ENCODE measurements around the gene MEGF6. TPM values are rescaled to one million over a fixed set of nuclear protein-coding genes. Genes with fewer than 3 reads are reported as not detected.
"Not testable (repeated sequence)": the region's sequence is repeated elsewhere in the genome, so short reads cannot be mapped to it uniquely, and the experiment has no call there.

MEGF6 gene
- total RNA-seq, 4 donors from 2014 or later = 4.1 to 27.1 (median 11.4) TPM

- TF ChIP-seq POLR2A (IDR thresholded peaks at IDR 0.05) = no peak
- in situ Hi-C loops (cut with MboI; ENCODE audit: low pct_ligation_motif_present in 1 of 4, low pct_unique_long_range_greater_than_20kb in 1 of 4, low sequenced_read_pairs in 3 of 4) (no loop called here), intact Hi-C loops (cut with DNase I; ENCODE audit: low total_unique reads) (no loop called here)
- Histone ChIP-seq H3K36me3 (no peaks in the 10 kb centered on the region), H3K27ac (no peak overlapping the region), H3K4me3 (no peak overlapping the region), H3K9me3 (no peaks in the 10 kb centered on the region), H3K27me3 (no peaks in the 10 kb centered on the region), H3K4me1 (no peaks in the 10 kb centered on the region)
- no peak for DNase-seq
- WGBS, 2 donors (ENCODE audit: low coverage in 1 of 2) = 87% methylated on average over 4 of the region's 5 CpGs; no CpG with 5 or more reads in 1 of the 2 donors
Measured at GRCh38 chr1:3588395-3588794, 22.9 kb downstream of the MEGF6 start.

DNA sequence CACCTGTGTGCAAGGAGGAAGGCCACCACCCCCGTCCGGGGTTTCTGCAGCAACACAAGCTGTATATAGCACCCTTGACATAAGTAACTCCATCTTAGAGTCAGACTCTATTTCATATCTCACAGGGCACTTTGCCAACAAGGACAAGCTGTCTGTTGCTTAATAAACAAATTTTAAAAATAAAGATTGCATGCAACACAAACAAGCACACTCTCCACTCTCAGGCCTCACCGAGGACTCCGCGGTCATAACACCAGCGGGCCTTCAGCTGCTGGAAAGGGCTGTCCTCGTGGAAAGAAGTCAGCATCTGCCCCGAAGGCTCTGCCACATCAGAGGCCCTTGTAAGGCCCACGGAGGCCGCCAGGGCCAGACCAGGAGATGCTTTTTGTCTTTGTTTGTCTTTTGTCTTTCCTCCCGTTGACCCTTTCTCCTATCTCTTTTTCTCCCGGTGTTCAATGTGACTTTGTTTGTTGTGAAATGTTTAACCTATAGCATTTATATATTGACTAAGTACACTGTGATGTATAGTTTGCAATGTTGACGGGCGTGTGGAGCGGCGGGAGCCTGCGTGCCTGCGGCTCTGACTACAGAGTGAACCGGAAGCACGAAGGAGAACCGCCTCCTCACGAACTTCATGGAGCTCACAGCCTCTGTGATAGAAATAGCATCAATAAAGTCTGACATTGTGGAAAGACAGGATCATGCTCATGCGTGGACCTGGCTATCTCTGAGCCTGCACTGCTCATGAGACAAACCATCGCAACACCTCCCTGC is 24.1 kb downstream of the MEGF6 start:
- Histone ChIP-seq H3K27me3 (no peaks in the 10 kb centered on the region), H3K36me3 (no peaks in the 10 kb centered on the region), H3K4me1 (no peaks in the 10 kb centered on the region), H3K9me3 (no peaks in the 10 kb centered on the region), H3K27ac (no peak overlapping the region), H3K4me3 (no peak overlapping the region)
- in situ Hi-C loops (cut with MboI; ENCODE audit: low pct_ligation_motif_present in 1 of 4, low pct_unique_long_range_greater_than_20kb in 1 of 4, low sequenced_read_pairs in 3 of 4) (no loop called here), intact Hi-C loops (cut with DNase I; ENCODE audit: low total_unique reads) (no loop called here)
- DNase-seq = no peak
- WGBS, 2 donors (ENCODE audit: low coverage in 1 of 2) = 50 to 66% methylated on average over 9 to 24 of the region's 24 CpGs
- TF ChIP-seq POLR2A (IDR thresholded peaks at IDR 0.05) (no peak), EP300 (IDR thresholded peaks at IDR 0.05; ENCODE audit: low read depth) (no peak), POLR2AphosphoS5 (IDR thresholded peaks at IDR 0.05) (no peak)
- TF ChIP-seq, protein P1, sequence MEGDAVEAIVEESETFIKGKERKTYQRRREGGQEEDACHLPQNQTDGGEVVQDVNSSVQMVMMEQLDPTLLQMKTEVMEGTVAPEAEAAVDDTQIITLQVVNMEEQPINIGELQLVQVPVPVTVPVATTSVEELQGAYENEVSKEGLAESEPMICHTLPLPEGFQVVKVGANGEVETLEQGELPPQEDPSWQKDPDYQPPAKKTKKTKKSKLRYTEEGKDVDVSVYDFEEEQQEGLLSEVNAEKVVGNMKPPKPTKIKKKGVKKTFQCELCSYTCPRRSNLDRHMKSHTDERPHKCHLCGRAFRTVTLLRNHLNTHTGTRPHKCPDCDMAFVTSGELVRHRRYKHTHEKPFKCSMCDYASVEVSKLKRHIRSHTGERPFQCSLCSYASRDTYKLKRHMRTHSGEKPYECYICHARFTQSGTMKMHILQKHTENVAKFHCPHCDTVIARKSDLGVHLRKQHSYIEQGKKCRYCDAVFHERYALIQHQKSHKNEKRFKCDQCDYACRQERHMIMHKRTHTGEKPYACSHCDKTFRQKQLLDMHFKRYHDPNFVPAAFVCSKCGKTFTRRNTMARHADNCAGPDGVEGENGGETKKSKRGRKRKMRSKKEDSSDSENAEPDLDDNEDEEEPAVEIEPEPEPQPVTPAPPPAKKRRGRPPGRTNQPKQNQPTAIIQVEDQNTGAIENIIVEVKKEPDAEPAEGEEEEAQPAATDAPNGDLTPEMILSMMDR (IDR thresholded peaks at IDR 0.05) = no peak

DNA sequence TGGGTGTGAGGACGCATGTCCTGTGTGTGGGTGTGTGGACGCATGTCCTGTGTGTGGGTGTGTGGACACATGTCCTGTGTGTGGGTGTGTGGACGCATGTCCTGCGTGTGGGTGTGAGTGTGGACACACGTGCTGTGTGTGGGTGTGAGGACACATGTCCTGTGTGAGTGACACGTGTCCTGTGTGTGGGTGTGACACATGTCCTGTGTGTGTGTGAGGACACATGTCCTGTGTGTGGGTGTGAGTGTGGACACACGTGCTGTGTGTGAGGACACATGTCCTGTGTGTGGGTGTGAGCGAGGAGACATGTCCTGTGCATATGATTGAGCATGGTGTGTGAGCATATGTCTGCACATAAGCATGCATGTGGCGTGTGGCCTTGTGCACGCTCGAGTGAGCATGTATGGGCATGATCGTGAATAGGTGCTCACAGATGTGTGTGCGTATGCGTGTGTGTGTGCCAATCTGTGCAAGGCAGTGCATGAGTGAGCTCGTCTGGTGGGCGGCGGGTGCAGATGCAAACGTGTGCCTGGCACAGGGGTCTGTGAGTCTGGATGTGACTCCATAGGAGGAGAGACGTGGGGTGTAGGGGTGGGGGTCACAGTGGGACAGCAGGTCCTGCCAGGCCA is 25.3 kb downstream of the MEGF6 start:
- WGBS, 2 donors (ENCODE audit: low coverage in 1 of 2) = 60 to 88% methylated on average over 2 to 19 of the region's 19 CpGs
- no peaks in the 10 kb centered on the region for H3K36me3 ChIP-seq
- H3K27me3 ChIP-seq = no peaks in the 10 kb centered on the region
- in situ Hi-C loops (cut with MboI; ENCODE audit: low pct_ligation_motif_present in 1 of 4, low pct_unique_long_range_greater_than_20kb in 1 of 4, low sequenced_read_pairs in 3 of 4) (no loop called here), intact Hi-C loops (cut with DNase I; ENCODE audit: low total_unique reads) (no loop called here)
- no peak for DNase-seq
- no peak overlapping the region for H3K27ac ChIP-seq
- no peaks in the 10 kb centered on the region for H3K9me3 ChIP-seq
- no peak overlapping the region for H3K4me3 ChIP-seq
- TF ChIP-seq EP300 (IDR thresholded peaks at IDR 0.05; ENCODE audit: low read depth) = no peak
- no peak for TF ChIP-seq POLR2A (IDR thresholded peaks at IDR 0.05)
- no peak for TF ChIP-seq POLR2AphosphoS5 (IDR thresholded peaks at IDR 0.05)
- TF ChIP-seq, protein P1 (IDR thresholded peaks at IDR 0.05) = no peak
- no peaks in the 10 kb centered on the region for H3K4me1 ChIP-seq

GRCh38 chr1:3585353-3585868 is 25.9 kb downstream of the MEGF6 start:
- in situ Hi-C loops (cut with MboI; ENCODE audit: low pct_ligation_motif_present in 1 of 4, low pct_unique_long_range_greater_than_20kb in 1 of 4, low sequenced_read_pairs in 3 of 4); H3K4me3 ChIP-seq; intact Hi-C loops (cut with DNase I; ENCODE audit: low total_unique reads); H3K27ac ChIP-seq; H3K9me3 ChIP-seq; H3K27me3 ChIP-seq; H3K4me1 ChIP-seq; H3K36me3 ChIP-seq; DNase-seq: not testable (repeated sequence)
- WGBS, 2 donors (ENCODE audit: low coverage in 1 of 2) = 47 to 55% methylated on average over 3 to 6 of the region's 6 CpGs

DNA sequence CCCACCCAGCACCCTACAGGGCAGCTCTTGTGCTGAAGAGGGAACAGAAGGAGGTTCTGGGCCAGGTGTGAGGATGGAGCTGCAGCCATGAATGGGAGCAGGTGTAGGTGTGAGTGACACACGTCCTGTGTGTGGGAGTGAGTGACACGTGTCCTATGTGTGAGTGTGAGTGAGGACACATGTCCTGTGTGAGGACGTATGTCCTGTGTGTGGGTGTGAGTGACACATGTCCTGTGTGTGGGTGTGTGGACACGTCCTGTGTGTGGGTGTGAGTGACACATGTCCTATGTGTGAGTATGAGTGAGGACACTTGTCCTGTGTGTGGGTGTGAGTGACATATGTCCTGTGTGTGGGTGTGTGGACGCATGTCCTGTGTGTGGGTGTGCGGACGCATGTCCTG is 26.4 kb downstream of the MEGF6 start:
- H3K27ac ChIP-seq = no peak overlapping the region
- in situ Hi-C loops (cut with MboI; ENCODE audit: low pct_ligation_motif_present in 1 of 4, low pct_unique_long_range_greater_than_20kb in 1 of 4, low sequenced_read_pairs in 3 of 4) = no loop called here
- H3K4me3 ChIP-seq = no peak overlapping the region
- no peaks in the 10 kb centered on the region for H3K27me3 ChIP-seq
- no peaks in the 10 kb centered on the region for H3K4me1 ChIP-seq
- no peak for DNase-seq
- H3K9me3 ChIP-seq = no peaks in the 10 kb centered on the region
- TF ChIP-seq, protein P1 (IDR thresholded peaks at IDR 0.05) = no peak
- TF ChIP-seq POLR2AphosphoS5 (IDR thresholded peaks at IDR 0.05) = no peak
- no peak for TF ChIP-seq POLR2A (IDR thresholded peaks at IDR 0.05)
- TF ChIP-seq EP300 (IDR thresholded peaks at IDR 0.05; ENCODE audit: low read depth) = no peak
- H3K36me3 ChIP-seq = no peaks in the 10 kb centered on the region
- 78% methylated on average over 7 of the region's 7 CpGs; no CpG with 5 or more reads in 1 of the 2 donors for WGBS, 2 donors (ENCODE audit: low coverage in 1 of 2)
- intact Hi-C loops (cut with DNase I; ENCODE audit: low total_unique reads) = no loop called here

- DNase-seq; H3K27ac ChIP-seq; H3K9me3 ChIP-seq; intact Hi-C loops (cut with DNase I; ENCODE audit: low total_unique reads); H3K36me3 ChIP-seq; in situ Hi-C loops (cut with MboI; ENCODE audit: low pct_ligation_motif_present in 1 of 4, low pct_unique_long_range_greater_than_20kb in 1 of 4, low sequenced_read_pairs in 3 of 4); H3K4me3 ChIP-seq; H3K27me3 ChIP-seq; H3K4me1 ChIP-seq: not testable (repeated sequence)
- 85% methylated on average over 10 of the region's 21 CpGs; no CpG with 5 or more reads in 1 of the 2 donors for WGBS, 2 donors (ENCODE audit: low coverage in 1 of 2)
Measured at GRCh38 chr1:3583751-3584150, 27.6 kb downstream of the MEGF6 start.
